DMS79 (cell line): ENCODE data around the gene KCNE2.
A peak's percentile ranks its signal among the peaks of the same experiment; 100 is the strongest.
"Not testable (repeated sequence)": the region's sequence is repeated elsewhere in the genome, so short reads cannot be mapped to it uniquely, and the experiment has no call there.

Experiments used
- DNase-seq: peaks from one replicate; lab custom pipeline; 2025; lab: John Stamatoyannopoulos, UW

KCNE2 gene

DNA sequence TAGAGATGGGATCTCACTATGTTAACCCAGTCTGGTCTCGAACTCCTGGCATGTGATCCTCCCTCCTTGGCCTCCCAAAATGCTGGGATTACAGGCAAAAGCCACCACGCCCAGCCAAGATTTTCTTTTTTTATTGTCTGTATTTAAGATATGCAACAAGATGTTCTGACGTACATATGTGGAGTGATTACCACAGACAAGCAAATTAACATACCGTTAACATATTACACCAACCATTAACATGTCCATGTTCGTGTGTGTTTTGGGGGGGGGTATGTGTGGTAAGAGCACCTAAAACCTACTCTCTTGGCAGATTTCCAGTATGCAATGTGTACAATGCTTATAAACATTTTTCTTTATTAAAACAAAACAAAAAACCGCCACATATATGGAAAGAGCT is 10.6 kb upstream of the KCNE2 start:
- DNase-seq, result no peak

DNA sequence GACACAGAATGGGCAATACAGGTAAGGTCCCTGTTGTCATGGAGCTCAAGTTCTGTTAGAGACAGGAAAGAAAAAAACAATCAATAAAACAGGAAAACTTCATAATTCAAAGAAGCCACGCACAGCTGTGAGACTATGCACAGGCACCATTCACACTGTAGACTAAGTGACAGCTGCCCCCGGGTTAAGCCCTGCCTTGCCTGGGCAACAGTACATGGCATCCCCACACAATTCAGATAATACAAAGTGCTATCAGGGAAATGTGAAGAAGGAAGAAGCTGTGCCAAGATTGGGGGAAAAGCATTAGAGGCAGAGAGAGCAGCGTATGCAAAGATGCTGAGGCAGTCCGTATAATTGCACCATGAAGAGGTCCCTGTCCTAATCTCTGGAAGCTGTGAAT is 9.0 kb upstream of the KCNE2 start:
- no peak for DNase-seq

DNA sequence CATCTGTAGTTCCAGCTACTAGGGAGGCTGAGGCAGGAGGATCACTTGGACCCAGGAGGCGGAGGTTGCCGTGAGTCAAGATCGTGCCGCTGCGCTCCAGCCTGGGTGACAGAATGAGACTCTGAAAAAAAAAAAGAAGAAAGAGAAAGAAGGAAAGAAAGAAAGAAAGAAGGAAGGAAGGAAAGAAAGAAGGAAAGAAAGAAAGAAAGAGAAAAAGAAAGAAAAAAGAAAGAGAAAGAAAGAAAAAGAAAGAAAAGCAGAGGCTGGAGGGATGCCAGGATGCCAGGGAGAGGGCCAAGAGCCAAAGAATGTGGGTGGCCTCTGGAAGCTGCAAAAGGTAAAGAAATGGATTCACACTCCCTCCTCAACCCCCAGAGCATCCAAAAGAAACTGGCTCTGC is 8.2 kb upstream of the KCNE2 start:
- DNase-seq, result no peak

DNA sequence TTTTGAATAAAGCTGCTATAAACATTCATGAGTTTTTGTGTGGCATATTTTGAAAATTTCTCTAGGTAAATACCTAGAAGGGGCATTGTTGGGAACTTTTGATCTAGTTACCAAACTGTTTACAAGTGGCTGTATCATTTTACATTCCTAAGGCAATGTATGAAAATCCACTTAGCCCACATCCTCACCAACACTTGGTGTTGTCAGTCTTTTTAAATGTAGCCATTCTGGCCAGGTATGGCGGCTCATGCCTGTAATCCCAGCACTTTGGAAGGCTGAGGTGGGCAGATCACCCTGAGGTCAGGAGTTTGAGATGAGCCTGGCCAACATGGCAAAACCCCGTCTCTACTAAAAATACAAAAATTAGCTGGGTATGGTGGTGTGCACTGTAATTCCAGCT is 5.9 kb upstream of the KCNE2 start:
- DNase-seq, result no peak

DNA sequence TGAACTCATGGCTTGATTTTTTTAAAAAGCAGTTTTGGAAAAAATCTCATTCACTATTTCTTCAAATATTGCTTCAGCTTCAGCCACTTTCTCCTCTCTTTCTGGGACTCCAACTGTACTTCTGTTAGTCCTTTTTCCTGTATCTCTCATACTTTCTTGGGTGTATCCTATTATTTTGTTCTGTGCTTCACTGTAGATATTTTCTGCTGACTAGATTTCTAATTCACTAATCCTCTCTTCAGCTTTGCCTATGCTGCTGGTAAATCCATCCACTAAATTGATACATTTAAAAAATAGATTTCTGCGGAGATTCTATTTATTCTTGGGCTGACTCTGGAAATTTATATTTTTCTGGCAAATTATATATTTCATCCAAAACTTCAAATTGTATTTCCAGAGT is 4.9 kb upstream of the KCNE2 start:
- DNase-seq, result no peak

DNA sequence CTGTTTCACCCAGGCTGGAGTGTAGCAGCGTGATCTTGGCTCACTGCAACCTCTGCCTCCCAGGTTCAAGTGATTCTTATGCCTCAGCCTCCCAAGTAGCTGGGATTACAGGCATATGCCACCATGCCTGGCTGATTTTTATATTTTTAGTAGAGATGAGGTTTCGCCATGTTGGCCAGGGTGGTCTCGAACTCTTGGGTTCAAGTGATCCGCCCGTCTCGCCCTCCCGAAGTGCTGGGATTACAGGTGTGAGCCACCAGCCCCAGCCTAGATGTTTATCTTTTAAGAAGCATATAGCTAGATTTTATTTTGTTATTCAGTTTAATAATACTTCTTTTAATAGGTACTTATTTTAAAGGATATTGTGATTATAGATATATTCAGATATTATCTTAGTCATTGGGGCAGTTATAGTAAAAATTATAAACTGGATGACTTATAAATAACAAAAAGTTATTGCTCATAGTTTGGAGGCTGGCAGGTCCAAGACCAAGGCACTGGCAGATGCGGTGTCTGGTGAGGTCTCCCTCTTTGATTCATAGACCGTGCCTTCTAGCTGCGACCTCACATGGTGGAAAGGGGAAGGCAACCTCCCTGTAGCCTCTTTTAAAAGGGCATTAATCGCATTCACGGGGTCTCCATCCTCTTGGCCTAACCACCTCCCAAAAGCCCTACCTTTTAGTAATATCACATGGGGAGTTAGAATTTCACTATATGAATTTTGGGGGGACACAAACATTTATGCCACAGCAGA is 3.1 kb upstream of the KCNE2 start:
- DNase-seq, result no peak

DNA sequence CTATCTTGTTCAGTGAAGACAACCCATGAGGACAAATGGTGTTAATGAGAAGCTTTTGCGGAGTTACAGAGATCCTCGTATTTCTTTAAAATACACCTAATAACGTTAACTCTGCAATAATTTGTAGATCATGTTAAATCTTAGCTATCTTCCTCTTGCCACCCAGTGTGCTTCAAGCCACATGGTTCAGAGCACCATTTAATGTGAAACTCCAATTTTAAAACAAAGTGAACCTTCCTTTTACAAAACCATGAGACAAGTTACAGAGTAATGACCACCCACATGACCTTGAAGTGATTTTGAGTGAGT is 1.7 kb upstream of the KCNE2 start:
- no peak for DNase-seq

DNA sequence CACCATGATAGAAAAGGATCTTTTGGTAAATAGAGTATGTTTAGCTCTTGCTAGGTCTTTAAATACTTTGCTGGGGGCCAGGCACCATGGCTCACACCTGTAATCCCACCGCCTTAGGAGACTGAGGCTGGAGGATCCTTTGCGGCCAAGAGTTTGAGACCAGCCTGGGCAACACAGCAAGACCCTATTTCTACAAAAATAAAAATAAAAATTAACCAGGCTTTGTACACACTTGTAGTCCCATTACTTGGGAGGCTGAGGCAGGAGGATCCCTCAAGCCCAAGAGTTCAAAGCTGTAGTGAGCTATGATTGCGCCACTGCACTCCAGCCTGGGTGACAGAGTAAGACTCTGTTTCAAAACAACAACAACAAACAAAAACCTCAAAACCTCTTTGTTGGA is 1.1 kb upstream of the KCNE2 start:
- DNase-seq, result no peak

DNA sequence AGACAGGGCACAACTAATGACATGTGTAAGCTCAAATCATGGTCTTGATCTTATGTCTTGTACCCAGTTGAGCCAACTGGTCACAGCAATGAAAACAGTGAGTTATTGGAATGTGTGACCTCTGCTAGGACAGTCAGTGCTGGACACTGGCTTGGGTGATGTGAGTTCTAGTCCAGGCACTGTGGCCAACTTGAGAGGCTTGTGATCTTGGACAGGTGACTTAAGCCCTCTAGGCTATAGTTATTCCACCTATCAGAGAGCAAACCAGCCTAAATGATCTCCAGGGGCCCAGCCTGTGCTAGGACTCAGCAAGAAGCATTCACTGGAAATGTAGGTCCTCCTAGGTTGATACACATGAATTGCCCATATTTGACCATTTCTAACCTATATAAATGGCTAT is 1.1 kb downstream of the KCNE2 start:
- DNase-seq, result no peak

DNA sequence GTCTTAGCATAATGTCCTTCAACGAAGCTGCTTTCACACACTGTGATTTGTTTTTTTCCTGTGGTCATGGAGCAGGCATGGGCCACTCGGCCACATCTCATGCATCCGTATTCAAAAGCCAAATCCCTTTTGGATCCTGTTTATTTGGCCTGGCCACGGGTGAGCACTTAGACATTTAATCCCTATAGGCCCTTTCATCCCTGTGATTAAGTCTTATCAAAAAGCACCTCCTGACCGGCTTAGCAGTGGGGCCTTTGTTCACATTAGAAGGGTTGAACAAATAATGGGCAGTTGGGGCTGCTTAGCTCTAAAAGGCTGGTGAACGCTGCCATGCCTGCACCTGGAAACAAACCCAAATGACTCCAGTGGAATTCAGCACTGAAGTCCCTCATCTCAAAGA is 2.0 kb downstream of the KCNE2 start:
- no peak for DNase-seq

DNA sequence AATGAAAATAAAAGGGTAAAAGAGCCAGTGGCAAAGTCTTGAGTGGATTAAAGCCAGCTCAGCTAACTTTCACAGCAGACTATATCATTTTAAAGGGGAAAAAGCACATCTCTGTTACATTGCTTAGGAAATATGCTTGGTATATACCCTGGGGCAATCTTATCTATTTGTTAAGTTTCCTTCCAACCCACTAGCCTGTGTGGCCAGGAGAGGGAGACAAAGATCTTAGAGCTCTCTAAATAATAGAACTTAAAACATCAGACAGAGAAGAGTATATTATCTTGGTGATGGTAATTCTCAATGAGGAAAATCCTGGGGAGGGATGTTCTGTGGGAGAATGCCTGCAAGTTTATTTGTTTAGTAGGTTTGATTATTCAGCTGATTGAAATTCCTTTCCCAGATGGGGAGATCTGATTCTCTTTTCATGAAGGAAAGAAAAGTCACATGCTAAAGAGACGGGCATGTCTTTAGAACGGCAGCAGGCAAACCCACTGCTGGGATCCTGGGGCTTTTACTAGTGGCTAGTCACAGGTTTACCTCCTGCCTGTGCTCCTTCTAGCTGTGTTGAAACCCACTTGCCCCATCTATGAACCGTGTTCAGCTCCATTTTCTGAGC is 3.6 kb downstream of the KCNE2 start:
- DNase-seq, result peak; percentile 58

DNA sequence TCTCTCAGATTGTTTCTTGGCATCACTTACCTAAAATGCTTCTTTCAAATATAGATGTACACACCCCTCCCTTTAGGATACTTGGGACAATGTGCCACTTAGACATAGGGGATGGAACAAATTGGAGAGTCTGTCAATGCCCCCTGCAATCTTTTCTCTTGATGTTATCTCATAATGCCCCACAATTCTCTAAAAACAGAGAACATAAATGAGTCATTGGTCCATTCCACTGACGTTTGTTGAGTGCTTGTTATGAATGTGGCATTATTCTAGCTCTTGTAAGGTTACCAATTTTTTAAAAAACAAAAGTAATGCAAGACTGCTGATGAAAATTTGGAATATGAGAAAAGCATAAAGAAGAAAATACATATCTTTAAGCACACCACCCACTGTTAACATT is 5.9 kb downstream of the KCNE2 start:
- DNase-seq, result no peak

DNA sequence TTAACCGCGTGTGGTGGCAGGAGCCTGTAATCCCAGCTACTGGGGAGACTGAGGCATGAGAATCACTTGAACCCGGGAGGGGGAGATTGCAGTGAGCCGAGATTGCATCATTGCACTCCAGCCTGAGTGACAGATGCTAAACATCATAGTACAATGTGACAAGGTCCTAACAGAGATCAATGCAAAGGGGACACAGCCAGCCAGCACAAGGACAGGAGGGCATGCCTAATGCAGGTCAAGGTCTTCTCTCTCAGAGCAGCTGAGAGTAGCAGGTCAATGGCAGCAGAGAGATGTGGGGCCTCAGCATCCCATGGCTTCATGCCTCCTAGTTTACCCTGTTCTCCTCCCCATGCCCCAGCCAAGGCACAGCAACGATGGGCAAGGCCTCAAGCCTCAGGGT is 8.5 kb downstream of the KCNE2 start:
- no peak for DNase-seq

DNA sequence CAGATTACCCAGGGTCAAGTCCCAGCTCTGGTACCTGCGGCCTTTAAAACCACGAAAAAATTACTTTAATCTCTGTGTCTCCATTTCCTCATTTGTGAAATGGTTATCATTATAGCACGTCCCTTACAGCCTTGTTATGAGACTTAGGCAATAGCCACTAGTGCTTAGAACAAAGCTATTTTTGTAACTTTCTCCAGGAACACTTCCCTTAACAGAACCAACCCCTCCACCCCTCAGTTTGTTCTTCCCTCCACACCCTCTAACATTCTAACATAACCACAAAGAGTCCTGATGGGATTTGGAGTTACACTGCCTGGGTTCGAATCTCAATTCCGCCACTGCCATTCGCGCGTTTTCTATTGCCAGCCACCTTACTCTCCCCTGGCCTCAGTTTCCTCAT is 10.7 kb downstream of the KCNE2 start:
- not testable (repeated sequence) for DNase-seq

DNA sequence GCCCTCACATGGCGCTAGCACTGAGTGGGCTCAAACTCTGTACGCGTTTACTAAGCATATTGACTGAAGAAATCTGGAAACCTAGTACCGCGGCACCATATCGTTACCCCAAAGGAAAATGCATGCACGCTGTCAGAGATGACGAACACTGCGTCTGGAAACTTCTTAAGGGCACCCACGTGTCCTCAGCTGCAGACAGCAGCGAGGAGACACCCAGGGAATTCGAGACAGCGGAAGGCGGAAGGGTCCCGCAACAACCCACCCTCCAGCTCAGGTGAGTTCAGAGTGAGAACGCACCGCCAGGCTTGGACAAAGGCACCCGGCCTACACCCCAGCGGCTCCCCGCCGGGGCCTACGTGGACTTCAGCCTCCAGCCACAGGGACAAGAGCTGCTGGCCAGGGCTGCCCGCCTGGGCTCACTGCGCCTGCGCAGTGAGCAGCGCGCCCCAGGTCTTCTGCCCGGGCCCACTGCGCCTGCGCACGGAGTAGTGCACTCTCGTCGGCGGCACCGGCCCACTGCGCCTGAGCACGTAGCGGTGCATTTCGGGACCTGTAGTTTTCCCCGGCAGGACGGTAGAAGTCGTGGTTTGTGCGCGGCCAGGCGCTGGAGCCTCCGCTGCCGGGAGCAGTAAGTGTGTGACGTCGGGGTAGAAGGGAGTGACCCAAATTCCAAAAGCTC is 11.3 kb downstream of the KCNE2 start, which contains the start of gene SMIM11:
SMIM11 (plus strand) TSS at position 568 of the 679 bp plus-strand sequence. CDS start 3,998 bp downstream, outside the sequence.
- not testable (repeated sequence) for DNase-seq

DNA sequence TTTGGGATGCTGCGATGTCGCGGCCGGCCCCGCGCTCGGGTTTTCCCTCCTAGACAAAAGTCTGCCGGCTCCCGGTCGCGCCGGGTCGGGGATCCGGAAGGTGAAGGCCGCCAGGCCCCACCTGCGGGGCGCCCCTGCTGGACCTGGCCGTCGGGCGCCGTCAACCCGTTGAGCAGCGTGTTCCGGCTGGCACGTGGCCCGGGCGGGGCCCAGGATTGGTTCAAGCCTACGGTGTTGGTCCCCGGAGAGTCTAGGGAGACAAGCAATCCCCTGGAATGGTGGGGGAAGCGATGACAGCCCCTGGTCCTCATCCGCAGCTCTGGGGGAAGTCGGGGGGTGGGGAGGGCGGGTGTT is 11.8 kb downstream of the KCNE2 start:
- DNase-seq, result not testable (repeated sequence)

DNA sequence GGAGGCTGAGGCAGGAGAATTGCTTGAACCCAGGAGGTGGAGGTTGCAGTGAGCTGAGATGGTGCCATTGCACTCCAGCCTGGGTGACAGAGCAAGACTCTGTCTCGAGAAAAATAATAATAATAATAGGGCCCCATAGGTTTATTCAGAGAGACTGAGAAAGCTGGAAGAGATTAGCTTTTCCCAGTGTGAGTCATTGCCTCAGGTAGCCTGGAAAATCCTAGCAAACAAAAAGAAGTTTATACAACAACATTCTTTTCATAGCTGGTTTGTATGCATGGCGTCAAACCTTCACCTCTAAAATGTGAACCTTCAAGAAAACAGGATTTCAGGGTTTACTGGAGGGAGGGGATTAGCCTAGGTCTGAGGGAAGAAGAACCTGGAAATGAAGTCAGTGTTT is 19.3 kb downstream of the KCNE2 start:
- DNase-seq, result not testable (repeated sequence)

DNA sequence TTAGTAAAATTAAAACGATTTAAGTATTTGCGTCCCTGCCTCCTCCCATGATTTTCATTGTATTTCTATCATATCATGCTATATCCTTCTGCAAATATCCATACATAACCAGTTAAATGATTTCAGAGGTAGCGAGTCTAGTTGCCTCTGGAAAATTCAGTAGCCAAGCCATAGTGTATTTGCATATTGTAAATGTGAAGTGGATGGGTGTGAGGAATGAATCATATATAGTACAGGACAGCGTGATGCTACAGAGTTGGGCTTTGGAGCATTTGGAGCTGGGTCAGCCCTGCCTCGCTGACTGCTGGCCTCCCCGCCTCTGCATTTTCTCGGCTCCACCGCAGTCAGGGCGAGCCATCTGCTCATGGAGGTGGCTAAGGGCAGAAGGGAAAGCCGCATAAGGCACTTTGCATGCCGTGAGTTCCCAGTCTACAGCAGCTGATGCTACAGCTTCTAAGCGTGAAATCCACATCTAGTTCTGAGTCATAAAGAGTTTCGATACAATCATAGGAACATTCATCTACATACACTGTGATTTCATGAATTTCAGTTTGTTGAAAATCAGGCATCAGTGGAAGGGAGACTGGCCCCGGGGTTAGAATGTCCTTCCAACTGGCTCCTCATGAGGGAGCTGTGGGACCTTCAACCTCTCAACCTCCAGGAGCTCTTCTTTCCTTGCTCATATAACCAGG is 20.1 kb downstream of the KCNE2 start:
- DNase-seq, result not testable (repeated sequence)

DNA sequence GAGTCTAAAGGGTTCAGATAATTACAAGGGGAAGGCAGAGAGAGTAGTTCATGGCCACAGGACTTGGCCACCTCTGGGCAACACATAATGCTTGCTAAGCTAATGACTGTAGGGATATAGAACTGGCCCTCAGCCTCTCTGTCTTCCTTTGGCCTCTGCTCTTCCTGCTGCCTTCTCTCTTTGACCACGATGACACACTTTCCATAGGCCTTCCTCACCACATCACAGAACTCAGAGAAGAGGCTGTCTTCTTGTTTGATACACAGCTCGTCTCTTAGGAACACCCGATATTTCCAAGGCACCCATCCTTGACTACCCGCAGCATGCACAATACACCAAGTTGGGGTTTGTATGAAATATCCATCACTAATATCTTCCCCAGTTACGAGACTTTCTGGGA is 36.7 kb downstream of the KCNE2 start:
- DNase-seq, result not testable (repeated sequence)

DNA sequence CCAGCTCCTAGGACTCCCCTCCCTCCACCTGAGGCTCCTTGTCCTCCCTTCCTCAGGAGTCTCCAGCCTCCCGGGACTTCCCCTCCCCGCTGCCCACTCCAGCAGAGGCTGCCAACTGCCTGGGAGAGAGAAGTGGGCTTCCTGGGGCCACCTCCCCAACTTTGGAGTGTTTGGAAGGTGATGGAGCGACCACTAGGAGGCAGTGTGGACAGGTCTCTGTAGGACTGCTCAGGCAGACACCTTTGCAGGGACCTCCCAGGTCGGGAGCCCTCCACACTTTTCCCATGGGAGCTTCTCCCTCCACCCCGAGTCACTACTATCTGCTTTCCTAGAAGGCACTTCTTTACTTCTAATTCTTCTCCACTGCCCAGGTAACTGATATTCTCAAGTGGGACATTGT is 40.9 kb downstream of the KCNE2 start:
- not testable (repeated sequence) for DNase-seq

DNA sequence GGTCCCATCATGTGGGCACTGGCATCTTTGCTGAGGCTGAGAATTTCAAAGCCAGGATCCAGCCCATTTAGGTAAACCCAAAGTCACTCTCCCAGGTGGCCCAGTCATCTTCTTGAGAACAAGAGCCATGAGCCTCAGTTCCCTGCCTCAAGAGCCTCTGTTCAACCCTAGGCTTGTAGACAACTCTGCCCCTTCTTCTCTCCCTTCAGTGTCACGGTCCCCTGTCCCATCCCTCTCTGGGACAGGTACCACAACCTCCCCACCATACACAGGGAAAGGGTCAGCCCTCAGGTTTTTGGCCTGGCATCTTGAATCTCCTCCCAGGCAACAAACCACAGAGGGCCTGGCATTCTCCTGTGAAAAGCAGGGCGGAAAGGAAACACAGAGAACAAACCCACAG is 41.9 kb downstream of the KCNE2 start:
- DNase-seq, result not testable (repeated sequence)

DNA sequence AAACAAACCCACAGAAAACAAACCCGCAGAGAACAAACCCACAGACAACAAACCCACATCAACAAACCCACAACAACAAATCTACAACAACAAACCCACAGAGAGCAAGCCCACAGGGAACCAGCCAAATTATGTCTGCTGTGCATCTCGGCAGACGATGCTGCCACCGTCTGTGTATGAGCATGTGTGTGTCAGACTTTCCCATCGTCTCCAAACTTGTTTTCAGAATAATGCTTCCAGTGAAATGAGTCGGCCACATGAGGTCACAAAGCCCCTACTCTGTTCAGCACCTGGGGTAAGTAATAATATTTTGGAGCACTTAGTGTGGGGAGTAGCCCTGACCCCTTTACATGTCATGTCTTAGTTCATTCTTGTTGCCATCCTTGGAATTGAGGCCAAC is 42.3 kb downstream of the KCNE2 start:
- DNase-seq, result not testable (repeated sequence)

DNA sequence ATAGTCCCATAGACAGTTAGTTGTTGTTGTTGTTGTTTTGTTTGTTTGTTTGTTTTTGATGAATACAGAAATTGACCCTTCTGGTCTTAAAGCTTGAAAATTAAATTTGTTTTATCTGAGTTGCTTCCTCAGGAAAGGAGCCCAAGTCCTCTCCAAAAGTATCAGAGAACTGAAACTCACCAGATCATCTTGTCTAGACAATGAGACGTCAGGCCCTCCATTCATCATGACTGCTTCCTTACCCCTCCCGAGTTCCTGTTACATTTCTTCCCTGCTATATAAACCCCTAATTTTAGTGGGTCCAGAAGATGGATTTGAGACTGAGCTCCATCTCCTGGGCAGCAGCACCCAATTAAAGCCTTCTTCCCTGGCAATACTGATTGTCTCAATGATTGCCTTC is 42.9 kb downstream of the KCNE2 start:
- not testable (repeated sequence) for DNase-seq
